GM21723 (cell line): ENCODE results near the gene ANK3.

Source experiments
- ATAC-seq: cut with Tn5 transposase; IDR thresholded peaks from one replicate; pipeline ENCODE4 v1.9.1; 2021; ENCODE audit warnings: mild to moderate bottlenecking, moderate library complexity; ENCODE audit not compliant: unreplicated experiment

ANK3 gene

DNA sequence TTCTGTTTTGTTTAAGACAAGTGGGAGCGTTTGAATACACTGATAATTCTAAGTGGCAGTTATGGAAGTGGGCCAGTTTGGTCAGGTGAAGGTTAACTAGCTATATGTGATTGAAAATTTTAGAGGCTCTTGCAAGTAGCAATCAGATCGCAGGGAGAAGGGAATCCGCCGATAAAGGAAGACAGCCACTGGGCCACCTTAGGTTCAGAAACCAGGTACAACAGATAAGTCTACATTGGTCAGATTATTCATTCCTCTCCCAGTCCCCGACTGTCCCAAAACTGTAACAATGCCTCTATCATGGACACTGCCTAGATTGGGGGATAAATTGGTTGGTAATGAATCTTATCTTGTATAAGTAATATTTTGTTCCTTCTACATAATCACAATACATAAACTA lies 8.9 kb downstream of the ANK3 start:
- no peak for ATAC-seq

DNA sequence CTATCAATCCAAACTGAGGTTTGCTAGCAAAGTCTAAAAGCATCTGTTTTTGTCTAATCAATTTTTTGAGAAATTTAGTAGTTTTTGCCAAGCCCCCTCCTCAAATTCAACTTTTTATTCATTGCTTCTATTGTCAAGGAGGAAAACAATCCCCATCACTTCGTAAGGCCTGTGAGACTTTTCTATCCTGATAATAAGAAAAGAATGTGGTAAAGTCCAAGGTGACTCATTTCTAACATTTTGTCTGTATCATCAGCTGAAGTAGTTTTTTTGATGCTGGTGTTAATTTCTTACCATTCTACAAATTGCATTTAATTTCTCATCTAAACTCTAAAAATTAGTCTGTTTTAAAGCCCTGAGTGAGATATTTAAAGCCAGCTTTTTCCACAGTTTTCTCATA lies 11.7 kb downstream of the ANK3 start:
- ATAC-seq = no peak

DNA sequence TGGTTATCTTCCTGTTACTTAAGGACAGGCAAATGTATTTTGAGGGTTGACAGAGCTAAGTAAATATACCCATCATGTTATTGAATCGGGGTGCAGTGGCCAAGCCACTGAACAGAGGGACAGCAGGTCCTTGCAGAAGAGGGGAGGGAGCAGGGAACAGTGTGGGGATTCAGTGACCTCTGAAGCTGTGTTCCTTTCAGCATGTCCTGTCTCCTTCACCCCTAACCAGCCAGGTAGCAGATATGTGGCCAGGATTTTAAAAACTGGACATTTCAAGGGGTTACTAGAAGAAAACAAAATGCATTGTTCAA lies 12.7 kb downstream of the ANK3 start:
- no peak for ATAC-seq

DNA sequence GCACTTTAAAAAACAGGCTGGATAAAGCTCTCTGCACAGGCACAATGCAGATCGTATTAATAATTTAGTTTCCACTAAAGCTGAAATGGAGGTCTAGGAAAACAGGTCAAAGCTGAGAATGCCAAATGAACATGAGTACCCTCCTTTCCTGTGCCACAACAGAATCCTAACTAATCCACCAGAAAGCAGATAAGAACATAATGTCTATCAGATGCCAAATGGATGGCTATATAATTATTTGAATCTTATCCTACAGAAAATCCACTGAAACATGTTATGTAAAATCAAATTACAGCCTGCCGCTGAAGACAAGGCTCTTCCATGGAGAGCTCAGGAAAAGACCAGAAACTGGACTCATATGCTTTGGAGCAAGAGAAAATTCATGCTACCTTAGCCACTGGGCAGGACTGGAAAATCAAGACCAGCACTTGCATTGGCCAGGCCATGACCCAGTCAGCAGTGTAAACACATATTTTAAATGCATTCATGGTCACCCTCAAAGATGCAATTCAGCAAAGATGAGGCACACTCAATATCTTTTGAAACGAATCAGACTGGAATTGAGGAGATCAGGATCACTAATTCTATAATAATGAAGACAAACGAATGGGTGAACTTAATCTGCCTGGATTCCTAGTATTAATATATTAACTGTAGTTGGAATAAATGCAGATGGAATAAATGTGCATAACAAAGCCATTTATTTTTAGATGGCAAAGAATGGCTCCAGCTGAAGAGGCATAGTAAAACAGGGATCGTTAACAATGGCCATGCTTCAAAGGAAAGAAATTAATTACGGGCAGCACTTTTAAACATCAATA lies 13.2 kb downstream of the ANK3 start:
- no peak for ATAC-seq

DNA sequence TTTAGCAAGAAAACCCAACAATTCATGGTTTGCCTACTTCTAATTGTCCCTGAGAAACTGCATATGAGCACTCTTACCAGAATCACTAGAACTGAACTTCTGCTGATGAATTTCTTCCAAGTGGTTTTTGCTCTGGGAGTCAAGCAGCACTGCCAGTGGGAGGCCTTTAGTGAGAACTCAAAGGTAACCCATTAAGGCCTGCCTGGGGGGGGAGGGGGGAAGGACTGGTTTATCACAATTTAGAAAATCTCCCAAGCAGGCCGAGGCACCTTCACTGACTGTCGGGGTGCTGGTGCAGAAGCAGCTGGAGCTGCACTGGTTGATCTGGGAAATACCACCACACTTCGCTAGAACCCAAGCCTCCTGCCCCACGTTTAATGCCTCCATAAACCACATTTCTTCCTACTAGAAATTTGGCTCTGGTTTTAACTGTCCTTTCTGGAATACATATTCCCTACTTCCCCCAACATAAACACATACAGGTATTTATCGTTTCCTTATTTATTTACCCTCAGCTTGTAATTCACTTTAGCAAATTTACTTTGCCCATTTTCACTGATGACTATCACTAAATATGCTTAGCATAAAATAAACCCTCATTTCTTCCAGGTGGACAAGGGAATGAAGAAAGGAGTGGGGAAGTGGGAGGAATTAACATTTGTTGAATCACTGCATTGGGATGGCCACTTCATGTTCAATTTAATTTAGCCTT lies 14.2 kb downstream of the ANK3 start:
- no peak for ATAC-seq

DNA sequence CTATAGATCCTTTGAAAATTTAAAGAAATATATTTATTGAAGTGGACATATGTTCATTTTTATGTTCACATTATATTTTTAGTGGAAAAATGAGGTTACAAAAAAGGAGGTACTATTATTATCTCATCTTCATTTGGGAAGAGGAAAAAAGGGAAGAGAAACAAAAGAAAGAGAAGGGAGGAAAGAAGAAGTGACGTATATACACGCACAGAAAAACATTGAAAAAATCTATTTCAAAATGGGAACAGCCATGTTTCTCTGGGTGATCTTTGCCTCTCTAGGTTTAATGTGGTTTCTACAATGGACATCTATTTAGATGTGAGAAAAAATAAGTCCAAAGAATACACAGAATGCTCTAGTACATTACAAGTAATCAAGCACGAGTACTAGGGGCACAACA lies 14.8 kb downstream of the ANK3 start:
- ATAC-seq = no peak

DNA sequence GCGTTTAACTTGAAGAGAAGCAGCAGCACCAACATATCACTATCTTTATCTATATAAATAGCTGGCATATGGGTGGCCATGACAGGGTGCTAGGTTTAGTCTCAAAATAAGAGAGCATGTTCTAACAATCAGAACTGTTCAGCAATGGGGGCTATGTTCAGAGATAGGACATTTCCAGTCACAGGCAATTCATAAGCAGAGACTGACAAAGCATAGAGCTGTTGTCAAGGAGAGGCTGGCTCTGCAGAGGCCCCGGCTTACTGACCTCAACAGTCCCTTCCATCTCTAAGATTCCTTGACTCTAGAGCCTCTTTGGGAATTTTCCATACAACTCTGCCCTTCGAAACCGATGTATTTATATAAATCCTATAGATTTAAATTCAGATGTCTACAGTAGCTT lies 17.2 kb downstream of the ANK3 start:
- no peak for ATAC-seq

DNA sequence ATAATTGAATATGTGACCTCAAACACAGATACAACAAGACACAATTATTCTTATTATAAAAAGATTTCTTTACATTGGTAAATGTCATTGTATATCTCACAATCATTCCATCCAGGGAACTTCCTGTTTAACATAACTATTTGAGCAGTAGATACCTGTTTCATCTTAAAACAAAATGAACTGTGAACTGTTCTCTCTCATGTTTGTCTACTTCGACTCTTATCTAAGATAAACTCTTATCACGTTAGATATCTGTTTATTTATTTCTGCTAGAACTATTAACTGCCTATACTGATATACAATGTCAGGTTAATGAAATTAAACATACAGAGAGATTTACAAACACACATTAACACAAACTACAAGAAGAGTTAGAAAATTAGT lies 20.1 kb downstream of the ANK3 start:
- no peak for ATAC-seq

DNA sequence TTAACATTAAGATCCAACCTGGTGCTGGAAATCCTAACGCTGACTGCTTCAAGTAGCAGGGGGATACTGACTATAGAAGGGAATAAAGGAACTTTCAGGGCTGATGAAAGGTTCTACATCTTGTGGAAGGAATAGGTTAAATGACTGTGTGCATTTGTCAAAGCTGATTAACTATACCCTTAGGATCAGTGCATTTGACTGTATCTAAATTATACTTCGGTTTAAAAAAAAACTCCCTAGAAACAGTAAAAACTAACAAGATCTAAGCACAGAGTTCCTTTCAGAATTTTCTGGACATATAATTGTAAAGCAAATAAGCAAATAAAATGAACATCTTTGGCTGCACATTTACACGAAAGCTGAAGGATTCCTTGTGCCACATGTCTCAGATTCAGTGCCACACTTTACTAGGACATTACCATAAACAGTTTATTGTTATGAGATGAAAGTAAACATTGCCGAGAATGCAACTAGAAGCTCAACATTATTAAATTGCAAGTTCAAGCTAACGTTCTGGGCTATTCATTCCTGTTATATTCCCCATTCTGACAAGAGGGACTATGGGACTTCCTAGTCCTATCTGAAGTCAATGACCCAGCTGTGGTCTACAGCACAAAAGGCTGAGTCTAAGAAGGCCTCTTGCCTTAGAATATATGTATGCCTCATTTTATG lies 20.7 kb downstream of the ANK3 start:
- ATAC-seq = no peak

DNA sequence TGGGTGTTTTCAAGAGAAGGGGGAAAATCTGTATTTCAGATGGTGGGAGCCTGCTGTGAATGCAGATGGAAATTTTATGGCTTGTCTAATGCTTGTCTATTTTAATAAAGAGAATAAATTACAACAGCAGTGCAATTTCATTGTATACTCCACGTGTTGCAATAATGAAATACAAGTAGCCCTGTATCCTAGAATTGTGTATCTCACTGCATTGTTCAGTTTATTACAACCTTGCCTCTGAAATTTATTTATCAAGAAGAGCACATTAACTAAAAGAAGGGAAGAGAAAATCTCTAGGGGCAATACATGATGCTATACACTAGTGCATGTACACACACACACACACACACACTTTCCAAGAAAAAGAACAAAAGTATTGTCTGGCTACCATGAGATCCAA lies 21.8 kb downstream of the ANK3 start:
- no peak for ATAC-seq

DNA sequence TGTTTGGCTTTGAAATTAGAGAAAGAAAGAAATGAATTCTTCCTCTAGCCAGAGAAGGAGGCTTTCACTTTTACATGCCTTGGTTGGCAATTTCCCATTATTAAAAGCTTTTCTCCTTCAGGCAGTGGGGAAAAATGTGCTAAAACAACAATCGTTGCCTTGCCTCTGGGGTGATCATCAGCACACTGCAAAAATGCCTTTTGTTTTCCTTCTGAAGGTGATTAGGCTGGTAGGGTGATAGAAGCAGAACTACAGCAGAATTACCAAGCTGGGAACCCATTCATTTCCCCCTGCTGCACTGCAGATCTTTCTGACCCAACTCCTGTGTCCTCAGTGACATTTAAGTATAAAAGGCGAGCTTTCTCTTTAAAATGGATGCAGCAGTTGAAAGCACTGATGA lies 22.2 kb downstream of the ANK3 start:
- no peak for ATAC-seq

DNA sequence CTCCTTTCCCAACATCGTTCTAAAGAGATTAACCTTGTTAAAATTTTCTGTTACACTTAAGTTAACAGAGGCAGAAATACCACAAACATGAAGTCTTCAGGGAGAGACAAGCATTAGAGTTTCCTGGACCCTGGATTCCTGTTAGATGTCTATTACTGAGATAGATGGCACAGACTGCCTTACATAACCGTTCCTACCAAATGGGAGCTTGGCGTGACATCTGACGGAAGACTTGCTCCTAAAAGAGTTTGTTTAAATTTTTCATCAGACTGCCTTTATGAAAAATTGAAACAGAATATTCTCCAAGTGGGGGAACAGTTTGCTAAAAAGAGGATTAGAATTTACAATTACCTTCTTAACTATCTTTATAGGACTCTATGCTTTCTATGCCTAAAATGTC lies 22.7 kb downstream of the ANK3 start:
- ATAC-seq = no peak

DNA sequence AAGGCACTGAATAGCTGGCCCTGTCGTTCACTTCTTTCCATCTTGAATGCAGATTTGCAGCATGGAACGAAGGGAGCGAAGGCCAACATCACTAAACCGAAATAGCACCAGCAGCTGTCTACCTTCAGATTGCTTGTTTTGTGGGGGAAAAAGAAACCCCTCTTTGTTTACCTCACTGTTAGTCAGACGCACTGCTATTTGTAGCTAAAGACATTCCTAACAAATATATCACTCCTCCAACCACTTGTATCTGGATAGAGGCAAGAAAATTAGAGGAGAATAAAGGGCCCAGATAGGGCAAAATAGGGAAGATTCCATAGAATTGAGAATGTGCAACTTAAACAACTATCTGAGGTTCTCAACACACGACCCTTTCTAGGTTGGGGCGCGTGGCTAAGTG lies 26.5 kb downstream of the ANK3 start:
- ATAC-seq = no peak

DNA sequence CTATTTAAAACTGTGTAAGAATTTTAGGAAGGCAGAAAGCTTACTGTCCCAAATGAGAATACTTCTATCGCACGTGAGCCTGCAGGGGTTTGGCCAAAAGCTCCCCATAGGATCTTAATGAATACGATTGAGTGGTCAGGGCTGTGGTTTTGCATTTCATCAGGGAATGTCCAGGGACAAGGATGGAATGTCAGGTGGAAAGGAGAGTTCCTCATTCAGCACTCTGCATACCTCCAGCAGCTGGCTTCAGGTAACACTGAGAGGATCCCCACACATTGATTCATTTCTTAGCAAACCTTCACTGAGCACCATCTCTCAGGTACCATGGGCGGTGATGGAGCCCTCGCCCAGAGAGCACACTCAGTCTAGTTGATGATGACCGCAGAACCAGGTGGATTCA lies 27.2 kb downstream of the ANK3 start:
- no peak for ATAC-seq

DNA sequence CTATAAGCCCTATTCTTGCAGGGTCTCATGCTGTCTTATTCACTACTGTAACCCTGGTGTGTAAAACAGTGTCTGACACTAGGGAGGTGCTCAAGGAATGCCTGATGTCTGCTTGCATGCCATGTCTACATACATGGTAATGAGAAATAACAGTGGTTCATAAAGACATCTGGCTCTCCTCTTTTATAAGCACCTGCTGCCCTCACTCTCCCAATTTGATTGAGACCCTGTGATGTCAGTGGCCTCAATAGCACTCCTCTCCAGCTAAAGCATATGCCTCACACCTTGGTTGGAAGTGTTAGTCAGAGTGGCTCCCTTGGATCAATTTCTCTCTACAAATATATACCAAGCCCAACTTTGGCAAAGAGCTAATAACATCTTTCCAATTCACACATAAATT lies 30.6 kb downstream of the ANK3 start:
- no peak for ATAC-seq

DNA sequence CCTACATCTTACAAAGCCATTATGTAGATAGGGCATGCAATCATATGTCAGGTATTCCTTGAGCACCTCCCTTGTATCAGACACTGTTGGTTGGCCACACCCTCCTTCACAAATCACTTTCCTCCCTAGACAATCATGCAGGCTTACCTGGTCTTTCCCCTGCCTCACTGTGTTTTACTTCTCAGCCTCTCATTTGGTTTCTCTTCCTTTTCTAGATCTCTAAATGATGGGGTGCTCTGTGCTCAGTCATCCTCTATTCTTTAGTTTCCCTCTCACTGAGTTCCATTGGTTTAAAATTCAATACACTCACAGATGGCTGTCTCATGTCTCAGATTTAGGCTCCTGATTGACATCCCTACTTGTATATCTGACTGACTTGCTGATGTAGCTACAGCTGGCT lies 31.4 kb downstream of the ANK3 start:
- peak; percentile 98 for ATAC-seq

DNA sequence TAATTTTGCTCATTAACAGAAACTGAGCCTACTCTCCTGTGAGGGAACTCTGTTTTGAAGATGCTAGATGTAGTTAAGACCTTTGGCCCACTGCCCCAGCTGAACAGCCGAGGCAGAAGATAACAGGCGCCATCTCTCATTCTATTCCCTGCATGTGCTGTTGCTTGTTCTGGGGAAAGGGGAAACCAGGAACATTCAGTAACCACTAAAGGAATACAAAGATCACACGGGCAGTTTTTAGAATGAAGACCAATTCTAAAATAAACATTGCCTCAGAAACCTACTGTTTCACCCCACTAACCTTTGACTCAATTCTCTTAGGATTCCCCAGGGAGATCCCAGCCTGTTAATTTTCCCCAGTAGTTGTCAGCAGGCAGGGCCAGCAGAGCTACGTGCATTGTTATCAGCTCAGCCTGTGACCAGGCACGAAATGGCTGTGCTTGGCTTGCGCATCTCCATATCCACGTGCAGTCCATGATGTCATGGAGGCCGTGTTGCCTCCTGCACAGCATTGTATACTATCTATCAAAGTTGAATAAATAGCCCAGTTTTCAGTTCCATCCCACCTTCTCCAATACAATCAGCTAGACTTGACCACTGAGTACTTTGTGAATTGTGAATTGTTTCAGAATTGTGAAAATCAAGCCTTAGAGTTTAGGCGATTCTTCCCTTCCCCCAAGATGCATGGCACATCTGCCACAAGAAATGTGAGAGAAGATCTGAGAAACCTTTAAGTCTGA lies 36.0 kb downstream of the ANK3 start:
- ATAC-seq = no peak

DNA sequence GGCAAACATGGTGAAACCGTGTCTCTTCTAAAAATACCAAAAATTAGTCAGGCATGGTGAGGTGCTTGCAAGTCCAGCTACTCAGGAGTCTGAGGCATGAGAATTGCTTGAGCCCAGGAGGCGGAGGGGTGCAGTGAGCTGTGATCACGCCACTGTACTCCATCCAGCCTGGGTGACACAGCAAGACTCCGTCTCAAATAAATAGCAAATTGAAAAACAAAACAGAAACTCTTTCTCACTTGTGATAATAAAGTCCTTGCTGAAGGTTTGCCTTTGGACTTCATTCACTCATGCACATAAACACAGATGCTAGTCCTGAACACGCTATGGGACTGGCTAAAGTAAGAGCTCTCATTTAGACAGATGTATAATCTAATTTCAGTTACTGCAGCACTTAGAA lies 37.6 kb downstream of the ANK3 start:
- ATAC-seq = peak; percentile 67

DNA sequence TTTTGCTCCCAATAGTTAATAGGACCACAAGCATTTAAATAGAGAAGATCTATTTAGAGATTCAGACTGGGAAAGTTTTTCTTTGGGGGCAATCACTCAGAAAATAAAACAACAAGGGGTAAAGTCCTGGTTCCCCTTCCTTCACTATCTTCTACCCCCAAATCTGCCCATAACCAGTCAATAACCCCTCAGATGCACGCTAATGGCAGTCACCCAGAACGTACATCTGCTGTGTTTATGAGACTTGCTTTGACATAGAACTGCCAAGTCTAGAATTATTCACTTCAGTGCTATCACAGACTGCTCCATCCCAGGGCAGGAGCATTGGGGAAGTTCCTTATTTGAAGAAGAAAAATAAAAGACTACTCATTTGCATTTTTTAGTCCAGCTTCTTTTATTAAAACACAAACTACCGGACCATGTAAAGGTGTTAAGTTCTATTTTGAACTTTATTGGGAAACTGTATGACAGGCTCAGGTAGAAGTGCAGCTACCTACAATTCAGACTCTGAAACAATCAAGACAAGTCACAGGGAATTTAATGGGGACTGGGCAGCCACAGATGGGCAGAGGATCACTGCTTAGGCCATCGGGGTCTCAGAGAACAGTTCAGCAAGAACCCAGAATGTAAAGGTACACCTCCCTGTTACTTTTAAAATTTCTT lies 38.4 kb downstream of the ANK3 start:
- peak; percentile 61 for ATAC-seq

DNA sequence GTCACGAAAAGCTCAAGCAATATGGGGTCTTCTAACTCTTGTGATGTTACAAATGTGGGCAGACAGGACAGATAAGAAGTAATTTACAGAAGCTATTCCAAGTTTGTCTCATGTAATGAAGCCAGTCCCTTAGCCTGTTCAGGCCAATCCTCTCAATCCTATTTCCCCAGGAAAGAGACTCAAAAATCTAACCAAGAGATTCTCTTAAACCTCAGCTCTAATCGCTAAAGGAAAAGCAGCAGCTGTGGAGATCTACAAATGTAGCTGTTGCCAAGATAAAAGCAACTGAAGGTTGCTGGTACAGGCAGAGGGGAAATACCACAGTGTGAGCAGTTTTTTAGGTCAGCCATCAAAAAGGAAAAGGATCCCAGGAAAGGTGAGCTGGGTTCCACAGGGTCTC lies 39.3 kb downstream of the ANK3 start:
- no peak for ATAC-seq

DNA sequence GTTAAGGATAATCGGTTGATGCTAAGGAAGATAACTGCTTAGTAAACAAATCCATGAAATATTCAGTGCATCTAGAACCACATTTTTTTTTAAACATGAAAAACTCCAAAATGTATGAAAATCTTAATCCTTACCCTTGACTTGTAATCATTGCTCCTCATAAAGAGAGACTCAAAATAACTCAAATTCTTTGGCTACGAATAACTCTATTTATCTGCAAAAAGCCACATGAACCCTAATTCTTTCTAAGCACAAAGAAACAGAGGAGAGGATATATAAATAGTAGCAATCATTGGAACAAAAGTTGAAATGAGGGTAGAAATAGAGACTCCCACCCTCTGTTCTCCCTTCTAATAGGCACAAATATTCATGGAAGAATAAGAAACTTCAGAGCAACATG lies 40.2 kb downstream of the ANK3 start:
- no peak for ATAC-seq
